Astrocyte (in vitro differentiated cells and primary cell): ENCODE results near the gene SUPT6H. TPM values are rescaled to one million over a fixed set of nuclear protein-coding genes. Genes with fewer than 3 reads are reported as not detected.

Experiments used
- DNase-seq: peaks from one replicate; pipeline ENCODE4 v3.0.0-alpha.2; 2010; ENCODE audit warnings: low read depth
- FAIRE-seq: peaks from 2 replicates; lab custom pipeline; 2011; peaks lifted over from hg19 to GRCh38; lab: Jason Lieb, UNC
- H2AFZ ChIP-seq: 2 replicates; pipeline ENCODE4 v1.6.0; 2012; ENCODE audit warnings: low read depth, low read length, inconsistent platforms
- H3K27ac ChIP-seq: 2 replicates; pipeline ENCODE4 v1.5.1; 2011; ENCODE audit warnings: low read depth, low read length, inconsistent platforms
- H3K27me3 ChIP-seq: 2 replicates; pipeline ENCODE4 v1.6.0; 2011; ENCODE audit warnings: low read length, inconsistent platforms; ENCODE audit not compliant: insufficient read depth
- H3K36me3 ChIP-seq: 2 replicates; pipeline ENCODE4 v1.5.1; 2011; ENCODE audit warnings: low read length, inconsistent platforms; ENCODE audit not compliant: insufficient read depth
- H3K4me1 ChIP-seq: 2 replicates; pipeline ENCODE4 v1.5.1; 2011; ENCODE audit warnings: low read length, inconsistent platforms; ENCODE audit not compliant: insufficient read depth
- H3K4me2 ChIP-seq: 2 replicates; pipeline ENCODE4 v1.6.0; 2012; ENCODE audit warnings: low read length, inconsistent platforms
- H3K4me3 ChIP-seq: 2 replicates; pipeline ENCODE4 v1.5.1; 2011; ENCODE audit warnings: low read depth, mild to moderate bottlenecking, low read length, inconsistent platforms; ENCODE audit not compliant: insufficient read depth
- H3K79me2 ChIP-seq: 2 replicates; pipeline ENCODE4 v1.6.0; 2012; ENCODE audit warnings: mild to moderate bottlenecking, low read length, inconsistent platforms; ENCODE audit not compliant: insufficient read depth
- H3K9ac ChIP-seq: 2 replicates; pipeline ENCODE4 v1.6.0; 2012; ENCODE audit warnings: mild to moderate bottlenecking, low read length, inconsistent platforms
- H3K9me3 ChIP-seq: 2 replicates; pipeline ENCODE4 v1.5.1; 2012; ENCODE audit warnings: low read depth, mild to moderate bottlenecking, low read length, inconsistent platforms; ENCODE audit not compliant: insufficient read depth
- H4K20me1 ChIP-seq: 2 replicates; pipeline ENCODE4 v1.6.0; 2012; ENCODE audit warnings: low read length, inconsistent platforms; ENCODE audit not compliant: insufficient read depth
- H3K27ac Mint-ChIP-seq: one replicate; pipeline ENCODE4 v1.8.0; 2021; ENCODE audit warnings: mild to moderate bottlenecking, mixed read lengths; ENCODE audit not compliant: unreplicated experiment
- H3K27me3 Mint-ChIP-seq: one replicate; pipeline ENCODE4 v1.8.0; 2021; ENCODE audit warnings: low read depth, mixed read lengths; ENCODE audit not compliant: unreplicated experiment
- H3K36me3 Mint-ChIP-seq: one replicate; pipeline ENCODE4 v1.8.0; 2021; ENCODE audit warnings: low read depth, mixed read lengths; ENCODE audit not compliant: unreplicated experiment
- H3K4me1 Mint-ChIP-seq: one replicate; pipeline ENCODE4 v1.8.0; 2021; ENCODE audit warnings: low read depth, mixed read lengths; ENCODE audit not compliant: unreplicated experiment
- H3K4me3 Mint-ChIP-seq: one replicate; pipeline ENCODE4 v1.8.0; 2021; ENCODE audit warnings: mild to moderate bottlenecking, moderate library complexity, mixed read lengths; ENCODE audit not compliant: unreplicated experiment
- H3K9me3 Mint-ChIP-seq: one replicate; pipeline ENCODE4 v1.8.0; 2021; ENCODE audit warnings: mild to moderate bottlenecking, mixed read lengths; ENCODE audit not compliant: unreplicated experiment
- EZH2 ChIP-seq: IDR thresholded peaks from 2 replicates; pipeline ENCODE4 v1.6.1; 2012; ENCODE audit warnings: mild to moderate bottlenecking, low read length, inconsistent platforms; ENCODE audit not compliant: insufficient read depth
- total RNA-seq: library from RNA; stranded (reverse); gene quantifications from 2 replicates; pipeline ENCODE4 v1.2.1, GENCODE V29; 2021
- TF ChIP-seq, protein P1 (sequence below): IDR thresholded peaks from 2 replicates; pipeline ENCODE4 v1.5.1; 2011; ENCODE audit warnings: low read depth, mild to moderate bottlenecking, inconsistent platforms, low read length, moderate library complexity; ENCODE audit not compliant: insufficient read depth

SUPT6H gene
- total RNA-seq, 1 donor from 2014 or later, result 95.9 TPM

DNA sequence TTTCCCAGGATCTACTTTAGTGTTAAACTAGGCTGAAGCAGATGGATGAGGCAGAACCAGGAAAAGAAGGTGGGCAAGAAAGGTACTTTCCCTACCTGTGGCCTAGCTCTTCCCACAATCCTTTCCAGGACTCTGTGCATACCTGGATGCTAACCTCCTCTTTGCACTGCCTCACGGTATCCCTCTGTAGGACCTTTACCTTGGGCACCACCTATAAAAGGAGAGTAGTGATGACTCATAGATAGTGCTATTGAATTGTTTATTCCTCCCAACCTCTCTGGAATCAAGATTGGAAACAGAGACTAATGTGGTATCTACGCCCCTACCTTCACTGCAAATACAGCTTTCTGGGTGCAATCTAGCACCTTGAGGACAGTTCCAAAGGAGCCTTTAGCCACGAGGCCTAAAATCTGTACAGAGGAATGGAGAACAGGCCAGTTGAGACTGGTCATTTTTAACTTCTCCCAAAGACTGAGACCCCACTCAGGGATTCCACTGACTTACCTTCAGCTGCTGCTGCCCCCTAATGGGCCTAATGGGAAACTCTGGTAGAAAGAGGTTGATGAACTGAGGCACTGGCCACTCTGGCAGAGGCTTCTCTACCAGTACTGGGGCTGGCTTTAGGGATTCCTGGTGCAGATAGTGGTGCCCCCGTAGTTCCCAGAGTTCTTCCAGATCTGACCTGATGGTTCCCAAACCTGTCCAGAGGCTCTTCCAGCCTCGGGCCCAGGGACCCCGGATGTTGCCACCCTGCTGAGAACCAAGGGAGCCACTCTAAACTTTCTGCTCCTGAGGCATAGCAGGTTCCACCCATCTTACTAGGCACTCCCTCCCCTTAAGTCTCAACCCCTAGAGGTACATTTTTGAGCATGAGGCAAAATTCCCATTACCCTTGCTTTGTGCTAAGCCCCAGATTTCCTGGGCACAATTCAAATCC is 48.8 kb upstream of the SUPT6H start:
- H3K4me1 ChIP-seq, result no peaks in the 10 kb centered on the region
- H3K27me3 ChIP-seq, result no peaks in the 10 kb centered on the region
- Mint-ChIP-seq H3K4me3 (no peak overlapping the region), H3K9me3 (no peaks in the 10 kb centered on the region), H3K27ac (no peak overlapping the region), H3K36me3 (peaks cover 28% of the 10 kb centered on the region), H3K4me1 (no peaks in the 10 kb centered on the region), H3K27me3 (no peaks in the 10 kb centered on the region)
- no peak overlapping the region for H3K9ac ChIP-seq
- H3K9me3 ChIP-seq, result no peaks in the 10 kb centered on the region
- no peak overlapping the region for H3K4me2 ChIP-seq
- DNase-seq (no peak), FAIRE-seq (no peak)
- H3K36me3 ChIP-seq, result peaks cover 39% of the 10 kb centered on the region
- no peak overlapping the region for H3K27ac ChIP-seq
- H4K20me1 ChIP-seq, result peaks cover 14% of the 10 kb centered on the region
- H3K4me3 ChIP-seq, result no peak overlapping the region
- TF ChIP-seq, protein P1, sequence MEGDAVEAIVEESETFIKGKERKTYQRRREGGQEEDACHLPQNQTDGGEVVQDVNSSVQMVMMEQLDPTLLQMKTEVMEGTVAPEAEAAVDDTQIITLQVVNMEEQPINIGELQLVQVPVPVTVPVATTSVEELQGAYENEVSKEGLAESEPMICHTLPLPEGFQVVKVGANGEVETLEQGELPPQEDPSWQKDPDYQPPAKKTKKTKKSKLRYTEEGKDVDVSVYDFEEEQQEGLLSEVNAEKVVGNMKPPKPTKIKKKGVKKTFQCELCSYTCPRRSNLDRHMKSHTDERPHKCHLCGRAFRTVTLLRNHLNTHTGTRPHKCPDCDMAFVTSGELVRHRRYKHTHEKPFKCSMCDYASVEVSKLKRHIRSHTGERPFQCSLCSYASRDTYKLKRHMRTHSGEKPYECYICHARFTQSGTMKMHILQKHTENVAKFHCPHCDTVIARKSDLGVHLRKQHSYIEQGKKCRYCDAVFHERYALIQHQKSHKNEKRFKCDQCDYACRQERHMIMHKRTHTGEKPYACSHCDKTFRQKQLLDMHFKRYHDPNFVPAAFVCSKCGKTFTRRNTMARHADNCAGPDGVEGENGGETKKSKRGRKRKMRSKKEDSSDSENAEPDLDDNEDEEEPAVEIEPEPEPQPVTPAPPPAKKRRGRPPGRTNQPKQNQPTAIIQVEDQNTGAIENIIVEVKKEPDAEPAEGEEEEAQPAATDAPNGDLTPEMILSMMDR, result peak; percentile 65
- no peak for TF ChIP-seq EZH2
- no peaks in the 10 kb centered on the region for H3K79me2 ChIP-seq
- no peak overlapping the region for H2AFZ ChIP-seq

DNA sequence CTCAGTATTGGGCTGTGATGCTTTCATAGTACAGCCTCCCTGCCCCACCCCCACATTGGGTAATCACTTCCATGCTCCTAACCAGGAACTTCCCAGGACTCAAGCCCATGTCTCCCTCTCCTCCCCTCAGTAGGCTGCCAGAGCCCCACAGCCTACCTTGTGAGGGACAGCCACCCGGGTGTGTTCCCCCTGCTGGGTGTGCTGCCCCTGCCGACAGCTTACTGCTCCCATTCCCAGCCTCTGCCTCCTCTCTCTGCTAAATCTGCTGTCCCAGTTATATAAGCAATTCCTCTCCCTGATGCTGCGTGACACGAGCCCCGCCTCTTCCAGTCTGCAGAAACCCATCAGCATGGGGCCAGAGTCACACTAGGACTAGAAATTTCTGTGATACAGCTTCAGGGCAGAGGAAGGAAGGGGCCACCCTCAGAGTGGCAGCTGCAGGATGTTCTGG is 48.0 kb upstream of the SUPT6H start, which contains the start of gene RSKR:
Gene RSKR (minus strand): TSS at position 255 of the 451 bp plus-strand sequence. CDS start 24 bp downstream, at position 231.
- Histone ChIP-seq H3K9ac (no peak within 1 kb of the TSS), H3K27ac (no peak within 1 kb of the TSS), H3K9me3 (no peaks in the 10 kb centered on the region), H3K36me3 (peaks cover 40% of the 10 kb centered on the region), H4K20me1 (peaks cover 14% of the 10 kb centered on the region), H2AFZ (no peak within 1 kb of the TSS), H3K27me3 (no peaks in the 10 kb centered on the region), H3K4me1 (no peaks in the 10 kb centered on the region), H3K4me3 (no peak within 1 kb of the TSS), H3K4me2 (no peak within 1 kb of the TSS), H3K79me2 (no peaks in the 10 kb centered on the region)
- Mint-ChIP-seq H3K9me3 (no peaks in the 10 kb centered on the region), H3K27me3 (no peaks in the 10 kb centered on the region), H3K27ac (no peak within 1 kb of the TSS), H3K4me1 (no peaks in the 10 kb centered on the region), H3K36me3 (peaks cover 28% of the 10 kb centered on the region), H3K4me3 (no peak within 1 kb of the TSS)
- FAIRE-seq (no peak), DNase-seq (no peak)
- TF ChIP-seq, protein P1, result no peak
- no peak for TF ChIP-seq EZH2
